Thyroid gland (tissue), 4 donors: ENCODE data around the gene SNRPA1. TPM values are rescaled to one million over a fixed set of nuclear protein-coding genes. Genes with fewer than 3 reads are reported as not detected.

ENCODE experiments used
- DNase-seq, 2 donors: peaks; one replicate each; pipeline ENCODE4 v3.0.0-alpha.2; 2019
- H3K27ac ChIP-seq, 3 donors: fragments of 200-600 bp; sonication (generic); 1 replicate in 2 of 3; 2 replicates in 1 of 3; pipeline ENCODE4 v1.5.1; 2016 to 2019; ENCODE audit warnings: mild to moderate bottlenecking in 1 of 3, moderate library complexity in 1 of 3
- H3K27me3 ChIP-seq: fragments of 200-600 bp; sonication (generic); one replicate; pipeline ENCODE4 v1.5.1; 2019
- H3K36me3 ChIP-seq, 2 donors: fragments of 200-600 bp; sonication (generic); one replicate each; pipeline ENCODE4 v1.5.1; 2016 to 2019
- H3K4me1 ChIP-seq, 2 donors: fragments of 200-600 bp; sonication (generic); one replicate each; pipeline ENCODE4 v1.5.1; 2017 to 2019
- H3K4me3 ChIP-seq, 3 donors: fragments of 200-600 bp; sonication (generic); replicated peaks in 1 of 3; 1 replicate in 2 of 3; 2 replicates in 1 of 3; pipeline ENCODE4 v1.5.1; 2016; ENCODE audit warnings: mild to moderate bottlenecking in 1 of 3
- H3K9me3 ChIP-seq: fragments of 200-600 bp; sonication (generic); one replicate; pipeline ENCODE4 v1.5.1; 2017
- POLR2A ChIP-seq, 2 donors: fragments of 450-650 bp; IDR thresholded peaks; one replicate each; pipeline ENCODE4 v1.6.1; 2017; ENCODE audit warnings: antibody characterized with exemption in 2 of 2, mild to moderate bottlenecking in 2 of 2, moderate library complexity in 1 of 2
- WGBS, 2 donors: methylation state at CpG; one replicate each; pipeline ENCODE4 v1.1.5; 2017; 5-methylcytosine and 5-hydroxymethylcytosine counted together
- intact Hi-C: fragments of 100-400 bp; cut with DNase I; formaldehyde crosslinking; loops from one replicate; pipeline ENCODE4 v1.15.1; 2023
- total RNA-seq, 4 donors: library from RNA; depleted of rRNA; stranded (reverse); fragments of >200 nt; gene quantifications; one replicate each; pipeline ENCODE4 v1.2.3, GENCODE V29; 2016
- TF ChIP-seq, protein P1 (sequence below), 6 experiments: fragments of 200-600 bp in 3 of 6; fragments of 450-650 bp in 3 of 6; sonication (generic) in 3 of 6; IDR thresholded peaks; one replicate each; pipeline ENCODE4 v1.5.1; 2016 to 2019; ENCODE audit warnings: antibody characterized with exemption in 6 of 6, mild to moderate bottlenecking in 2 of 6, inconsistent platforms in 1 of 6, moderate library complexity in 1 of 6

SNRPA1 gene
- total RNA-seq, 4 donors from 2014 or later, result 34.8 to 111 (median 71.1) TPM

- 77 to 86% methylated on average over 5 of the region's 5 CpGs for WGBS, 2 donors
- DNase-seq, result no peak
- H3K36me3 ChIP-seq, result peaks cover 54 to 59% of the 10 kb centered on the region in 2 donors
Observed at GRCh38 chr15:101273534-101273933, 21.5 kb downstream of the SNRPA1 start.

DNA sequence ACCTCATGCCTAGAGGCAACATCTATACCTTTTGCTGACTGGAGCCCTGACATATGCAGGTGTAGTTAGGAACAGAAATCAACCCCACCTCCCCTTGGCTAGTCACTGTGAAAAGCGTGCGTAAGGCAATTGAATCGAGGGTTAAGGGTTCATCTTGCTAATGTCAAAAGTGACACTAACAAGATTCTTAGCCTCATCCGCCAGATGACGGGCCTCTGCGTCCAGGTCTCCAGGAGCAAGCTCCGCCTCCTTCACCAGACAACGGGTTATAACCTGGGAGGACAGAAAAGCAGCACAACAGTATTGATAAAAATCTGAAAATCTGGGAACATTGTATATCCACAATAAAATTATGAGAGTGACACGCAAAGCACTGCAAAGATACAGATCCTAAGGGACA lies 22.5 kb downstream of the SNRPA1 start:
- intact Hi-C loops, result loop anchor here (5.0 kb wide), 1 partner anchor 350 kb away; no protein-coding TSS in a partner anchor
- no peak overlapping the region for H3K4me3 ChIP-seq
- H3K27me3 ChIP-seq, result no peaks in the 10 kb centered on the region
- no peaks in the 10 kb centered on the region for H3K9me3 ChIP-seq
- H3K4me1 ChIP-seq, result peaks cover 9 to 11% of the 10 kb centered on the region in 2 donors
- DNase-seq, result no peak
- TF ChIP-seq, protein P1, sequence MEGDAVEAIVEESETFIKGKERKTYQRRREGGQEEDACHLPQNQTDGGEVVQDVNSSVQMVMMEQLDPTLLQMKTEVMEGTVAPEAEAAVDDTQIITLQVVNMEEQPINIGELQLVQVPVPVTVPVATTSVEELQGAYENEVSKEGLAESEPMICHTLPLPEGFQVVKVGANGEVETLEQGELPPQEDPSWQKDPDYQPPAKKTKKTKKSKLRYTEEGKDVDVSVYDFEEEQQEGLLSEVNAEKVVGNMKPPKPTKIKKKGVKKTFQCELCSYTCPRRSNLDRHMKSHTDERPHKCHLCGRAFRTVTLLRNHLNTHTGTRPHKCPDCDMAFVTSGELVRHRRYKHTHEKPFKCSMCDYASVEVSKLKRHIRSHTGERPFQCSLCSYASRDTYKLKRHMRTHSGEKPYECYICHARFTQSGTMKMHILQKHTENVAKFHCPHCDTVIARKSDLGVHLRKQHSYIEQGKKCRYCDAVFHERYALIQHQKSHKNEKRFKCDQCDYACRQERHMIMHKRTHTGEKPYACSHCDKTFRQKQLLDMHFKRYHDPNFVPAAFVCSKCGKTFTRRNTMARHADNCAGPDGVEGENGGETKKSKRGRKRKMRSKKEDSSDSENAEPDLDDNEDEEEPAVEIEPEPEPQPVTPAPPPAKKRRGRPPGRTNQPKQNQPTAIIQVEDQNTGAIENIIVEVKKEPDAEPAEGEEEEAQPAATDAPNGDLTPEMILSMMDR (IDR thresholded peaks at IDR 0.05), result no peak
- no peak for TF ChIP-seq POLR2A (IDR thresholded peaks at IDR 0.05)
- H3K36me3 ChIP-seq, result peaks cover 54 to 59% of the 10 kb centered on the region in 2 donors
- no peak overlapping the region for H3K27ac ChIP-seq
- WGBS, 2 donors, result 89 to 95% methylated on average over 9 of the region's 9 CpGs

More at GRCh38 chr15:101273534-101273933, 21.5 kb downstream of the SNRPA1 start:
- no peaks in the 10 kb centered on the region for H3K27me3 ChIP-seq
- no peak for TF ChIP-seq POLR2A (IDR thresholded peaks at IDR 0.05)
- TF ChIP-seq, protein P1 (IDR thresholded peaks at IDR 0.05), result no peak
- no peaks in the 10 kb centered on the region for H3K9me3 ChIP-seq
- H3K4me3 ChIP-seq, result no peak overlapping the region
- H3K4me1 ChIP-seq, result peaks cover 9 to 14% of the 10 kb centered on the region in 2 donors
- intact Hi-C loops, result loop anchor here (5.0 kb wide), 1 partner anchor 351 kb away; no protein-coding TSS in a partner anchor
- no peak overlapping the region for H3K27ac ChIP-seq

DNA sequence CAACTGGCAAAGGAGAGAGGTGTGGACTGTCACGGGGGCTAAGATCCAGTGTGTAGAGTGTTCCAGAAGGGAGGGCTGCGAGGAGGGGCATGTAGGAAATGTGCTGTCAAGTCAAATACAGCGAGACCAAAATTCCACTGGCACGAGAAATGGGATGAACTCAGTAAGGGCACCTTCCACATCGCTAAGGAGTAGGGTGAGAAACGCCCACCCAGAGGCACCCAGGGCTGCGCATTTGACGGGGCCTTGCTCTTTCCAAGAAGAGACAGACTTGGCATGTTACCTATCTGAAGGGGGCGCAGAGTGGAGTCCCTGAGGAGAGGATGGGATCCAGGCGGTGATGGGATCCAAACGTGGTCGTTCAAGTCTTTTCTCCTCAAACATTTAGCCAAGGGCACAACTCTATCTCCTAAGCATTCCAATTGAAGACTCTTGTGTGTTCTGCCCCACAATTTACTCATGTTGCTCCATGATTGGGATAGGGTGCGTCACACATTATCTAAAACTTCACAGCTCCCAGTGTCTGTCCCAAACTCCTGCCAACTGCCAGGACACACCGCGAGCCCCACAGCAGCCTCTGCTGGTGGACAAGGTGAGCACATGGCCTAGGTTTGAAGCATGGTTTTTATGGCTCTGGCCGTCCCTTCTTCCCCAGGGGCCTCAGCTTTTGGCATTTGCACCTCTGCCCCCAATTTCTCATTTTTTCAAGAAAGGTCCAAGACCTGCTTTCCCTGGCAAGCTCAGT lies 25.4 kb downstream of the SNRPA1 start:
- TF ChIP-seq POLR2A (IDR thresholded peaks at IDR 0.05), result no peak
- TF ChIP-seq, protein P1 (IDR thresholded peaks at IDR 0.05), result peak in 1 of 6 experiments; percentile 5
- Histone ChIP-seq H3K36me3 (peaks cover 48 to 50% of the 10 kb centered on the region in 2 donors), H3K4me3 (no peak overlapping the region), H3K27me3 (no peaks in the 10 kb centered on the region), H3K27ac (no peak overlapping the region), H3K4me1 (peaks cover 0 to 8% of the 10 kb centered on the region in 2 donors), H3K9me3 (no peaks in the 10 kb centered on the region)
- 86 to 93% methylated on average over 16 of the region's 16 CpGs for WGBS, 2 donors
- DNase-seq, result no peak
- intact Hi-C loops, result loop anchor here (5.0 kb wide), 1 partner anchor 347 kb away; no protein-coding TSS in a partner anchor

DNA sequence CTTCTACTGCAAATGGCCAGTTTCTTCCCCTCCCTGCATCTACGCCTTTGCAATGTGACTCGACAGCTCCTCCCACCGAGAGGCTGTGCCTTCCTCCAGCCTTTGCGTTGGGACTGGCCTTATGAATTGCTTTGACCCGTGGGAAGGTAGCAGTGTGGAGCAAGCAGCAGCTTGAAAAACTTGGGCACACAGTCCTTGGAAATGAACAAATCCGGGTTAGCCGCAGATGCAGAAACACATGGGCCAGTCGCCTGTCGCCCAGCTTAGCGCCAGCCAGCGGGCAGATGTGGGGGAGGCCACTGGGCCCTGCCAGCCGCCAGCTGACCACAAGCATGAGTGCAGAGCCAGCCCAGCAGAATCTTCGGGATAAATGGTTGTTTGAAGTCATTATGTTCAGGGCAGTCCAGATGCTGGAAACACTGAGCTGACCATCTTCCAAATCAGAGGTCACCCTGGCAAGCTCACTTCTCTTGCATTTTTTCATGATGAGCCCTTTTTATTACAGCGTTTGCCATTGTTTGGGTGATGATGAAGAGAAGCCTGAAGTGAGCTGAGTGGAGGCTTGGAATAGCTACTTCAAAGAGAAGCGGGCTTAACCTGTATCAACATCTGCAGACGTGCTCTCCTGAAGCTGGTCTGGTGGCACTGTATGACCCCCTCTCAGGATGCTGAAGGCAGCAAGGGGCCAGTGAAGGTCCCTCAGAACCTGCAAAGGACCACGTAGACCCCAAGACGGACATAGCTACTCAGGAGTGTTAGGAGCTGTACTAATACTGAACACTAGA lies 27.5 kb downstream of the SNRPA1 start:
- Histone ChIP-seq H3K4me3 (no peak overlapping the region), H3K9me3 (no peaks in the 10 kb centered on the region), H3K4me1 (peaks cover 0 to 8% of the 10 kb centered on the region in 2 donors), H3K27ac (peak overlapping the region in 1 of 3 donors; percentile 35), H3K27me3 (no peaks in the 10 kb centered on the region), H3K36me3 (peaks cover 27 to 29% of the 10 kb centered on the region in 2 donors)
- DNase-seq, result no peak
- WGBS, 2 donors, result 54 to 55% methylated on average over 18 of the region's 18 CpGs
- TF ChIP-seq, protein P1 (IDR thresholded peaks at IDR 0.05), result no peak
- peak in 1 of 2 donors; percentile 7 for TF ChIP-seq POLR2A (IDR thresholded peaks at IDR 0.05)
- intact Hi-C loops, result no loop called here
